ENCODE data around the gene CUX1.

DNA sequence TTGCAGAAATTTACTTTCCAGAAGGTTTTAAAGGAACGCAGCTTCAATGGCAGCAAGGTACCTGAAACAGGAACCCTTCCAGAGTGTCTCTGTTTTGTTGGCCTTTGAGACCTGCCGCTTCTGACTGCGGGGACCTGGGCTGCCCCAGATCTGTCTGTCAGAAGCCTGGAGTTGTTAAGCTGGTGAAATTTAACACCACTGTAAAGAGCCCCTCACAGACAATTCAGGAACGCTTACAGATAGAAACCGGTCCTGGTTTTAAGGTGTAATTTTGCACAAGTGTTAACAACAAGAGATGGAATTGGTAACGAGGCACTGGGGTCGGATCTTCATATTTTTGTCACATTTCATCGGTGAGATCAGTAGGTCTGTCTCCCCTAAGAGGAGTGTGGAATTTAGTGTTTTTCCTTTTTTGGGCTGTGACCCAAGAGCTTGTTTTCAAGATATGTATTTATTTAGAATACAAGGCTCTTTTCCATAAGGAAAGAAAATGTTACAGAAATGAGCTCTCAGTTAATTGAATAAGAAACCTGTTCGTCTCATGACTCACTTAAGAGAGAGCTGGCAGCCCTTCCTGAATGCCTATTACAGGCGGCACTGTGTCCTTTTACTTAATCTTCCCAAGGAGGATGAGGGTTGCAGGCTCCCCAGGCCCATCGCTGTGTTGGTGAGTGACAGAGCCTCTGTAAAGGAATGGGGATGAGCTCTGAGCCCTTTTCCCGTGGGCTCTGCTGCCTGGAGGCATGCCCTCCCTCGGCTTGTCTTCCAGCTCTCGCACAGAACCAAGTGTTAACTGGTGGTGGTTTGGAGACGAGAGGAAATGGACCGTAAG, 168.7 kb downstream of the CUX1 start:
- TF ChIP-seq, protein P1, sequence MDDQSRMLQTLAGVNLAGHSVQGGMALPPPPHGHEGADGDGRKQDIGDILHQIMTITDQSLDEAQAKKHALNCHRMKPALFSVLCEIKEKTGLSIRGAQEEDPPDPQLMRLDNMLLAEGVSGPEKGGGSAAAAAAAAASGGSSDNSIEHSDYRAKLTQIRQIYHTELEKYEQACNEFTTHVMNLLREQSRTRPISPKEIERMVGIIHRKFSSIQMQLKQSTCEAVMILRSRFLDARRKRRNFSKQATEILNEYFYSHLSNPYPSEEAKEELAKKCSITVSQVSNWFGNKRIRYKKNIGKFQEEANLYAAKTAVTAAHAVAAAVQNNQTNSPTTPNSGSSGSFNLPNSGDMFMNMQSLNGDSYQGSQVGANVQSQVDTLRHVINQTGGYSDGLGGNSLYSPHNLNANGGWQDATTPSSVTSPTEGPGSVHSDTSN (CRISPR knock-in tag; IDR thresholded peaks at IDR 0.05; ENCODE audit: borderline replicate concordance) = no peak
- TF ChIP-seq AKAP8 (CRISPR knock-in tag; IDR thresholded peaks at IDR 0.05) (no peak), ZNF207 (IDR thresholded peaks at IDR 0.05; ENCODE audit: borderline replicate concordance) (no peak), ZNF24 (IDR thresholded peaks at IDR 0.05) (no peak), RBAK (CRISPR knock-in tag; IDR thresholded peaks at IDR 0.05) (no peak), SRF (IDR thresholded peaks at IDR 0.05; ENCODE audit: low read depth, low read length) (no peak), ZNF660 (CRISPR knock-in tag; IDR thresholded peaks at IDR 0.05; ENCODE audit: borderline replicate concordance, low read depth) (no peak), HNRNPL (IDR thresholded peaks at IDR 0.05; ENCODE audit: low read depth, low read length) (no peak), ZNF562 (CRISPR knock-in tag; IDR thresholded peaks at IDR 0.05; ENCODE audit: borderline replicate concordance) (no peak)
- TF ChIP-seq, protein P2, sequence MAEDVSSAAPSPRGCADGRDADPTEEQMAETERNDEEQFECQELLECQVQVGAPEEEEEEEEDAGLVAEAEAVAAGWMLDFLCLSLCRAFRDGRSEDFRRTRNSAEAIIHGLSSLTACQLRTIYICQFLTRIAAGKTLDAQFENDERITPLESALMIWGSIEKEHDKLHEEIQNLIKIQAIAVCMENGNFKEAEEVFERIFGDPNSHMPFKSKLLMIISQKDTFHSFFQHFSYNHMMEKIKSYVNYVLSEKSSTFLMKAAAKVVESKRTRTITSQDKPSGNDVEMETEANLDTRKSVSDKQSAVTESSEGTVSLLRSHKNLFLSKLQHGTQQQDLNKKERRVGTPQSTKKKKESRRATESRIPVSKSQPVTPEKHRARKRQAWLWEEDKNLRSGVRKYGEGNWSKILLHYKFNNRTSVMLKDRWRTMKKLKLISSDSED (CRISPR knock-in tag; IDR thresholded peaks at IDR 0.05) = no peak
- TF ChIP-seq, protein P3, sequence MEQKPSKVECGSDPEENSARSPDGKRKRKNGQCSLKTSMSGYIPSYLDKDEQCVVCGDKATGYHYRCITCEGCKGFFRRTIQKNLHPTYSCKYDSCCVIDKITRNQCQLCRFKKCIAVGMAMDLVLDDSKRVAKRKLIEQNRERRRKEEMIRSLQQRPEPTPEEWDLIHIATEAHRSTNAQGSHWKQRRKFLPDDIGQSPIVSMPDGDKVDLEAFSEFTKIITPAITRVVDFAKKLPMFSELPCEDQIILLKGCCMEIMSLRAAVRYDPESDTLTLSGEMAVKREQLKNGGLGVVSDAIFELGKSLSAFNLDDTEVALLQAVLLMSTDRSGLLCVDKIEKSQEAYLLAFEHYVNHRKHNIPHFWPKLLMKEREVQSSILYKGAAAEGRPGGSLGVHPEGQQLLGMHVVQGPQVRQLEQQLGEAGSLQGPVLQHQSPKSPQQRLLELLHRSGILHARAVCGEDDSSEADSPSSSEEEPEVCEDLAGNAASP (CRISPR knock-in tag; IDR thresholded peaks at IDR 0.05; ENCODE audit: borderline replicate concordance) = no peak
